Activated CD8-positive, alpha-beta memory T cell treated with anti-CD3 and anti-CD28 coated beads, Interleukin-2, amount 50 U/mL, for 1 hour (primary cell): Measurements from ENCODE around the gene CCDC69.
"Not testable (repeated sequence)": the region's sequence is repeated elsewhere in the genome, so short reads cannot be mapped to it uniquely, and the experiment has no call there.

ENCODE experiments used
- DNase-seq: peaks from one replicate; pipeline ENCODE4 v3.0.0-alpha.2; 2020; ENCODE audit errors: extremely low read depth

CCDC69 gene, protein sequence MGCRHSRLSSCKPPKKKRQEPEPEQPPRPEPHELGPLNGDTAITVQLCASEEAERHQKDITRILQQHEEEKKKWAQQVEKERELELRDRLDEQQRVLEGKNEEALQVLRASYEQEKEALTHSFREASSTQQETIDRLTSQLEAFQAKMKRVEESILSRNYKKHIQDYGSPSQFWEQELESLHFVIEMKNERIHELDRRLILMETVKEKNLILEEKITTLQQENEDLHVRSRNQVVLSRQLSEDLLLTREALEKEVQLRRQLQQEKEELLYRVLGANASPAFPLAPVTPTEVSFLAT

GRCh38 chr5:151223447-151224264 lies at the start of gene CCDC69:
Gene CCDC69 (minus strand): TSS chr5:151224092. CDS start chr5:151223970, 122 bp downstream.
- DNase-seq, result no peak

- no peak for DNase-seq
Measured at GRCh38 chr5:151271336-151271735, 47.4 kb upstream of the CCDC69 start.

DNA sequence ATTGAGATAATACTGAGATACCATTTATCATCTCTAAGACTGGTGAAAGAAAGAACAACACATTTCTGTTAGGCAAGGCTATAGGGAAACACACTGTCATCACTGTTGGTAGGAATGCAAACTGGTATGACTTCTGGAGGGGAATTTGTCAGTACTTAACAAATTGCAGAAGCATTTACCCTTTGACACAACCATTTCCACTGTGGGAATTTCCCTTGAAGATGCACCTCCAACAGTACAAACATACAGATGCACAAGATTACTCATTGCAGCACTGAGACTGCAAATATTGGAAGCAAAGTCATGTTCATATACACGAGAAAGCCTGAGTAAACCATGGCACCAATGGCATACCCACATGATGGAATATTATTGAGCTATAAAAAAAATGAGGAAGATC lies 46.7 kb upstream of the CCDC69 start:
- DNase-seq, result no peak

DNA sequence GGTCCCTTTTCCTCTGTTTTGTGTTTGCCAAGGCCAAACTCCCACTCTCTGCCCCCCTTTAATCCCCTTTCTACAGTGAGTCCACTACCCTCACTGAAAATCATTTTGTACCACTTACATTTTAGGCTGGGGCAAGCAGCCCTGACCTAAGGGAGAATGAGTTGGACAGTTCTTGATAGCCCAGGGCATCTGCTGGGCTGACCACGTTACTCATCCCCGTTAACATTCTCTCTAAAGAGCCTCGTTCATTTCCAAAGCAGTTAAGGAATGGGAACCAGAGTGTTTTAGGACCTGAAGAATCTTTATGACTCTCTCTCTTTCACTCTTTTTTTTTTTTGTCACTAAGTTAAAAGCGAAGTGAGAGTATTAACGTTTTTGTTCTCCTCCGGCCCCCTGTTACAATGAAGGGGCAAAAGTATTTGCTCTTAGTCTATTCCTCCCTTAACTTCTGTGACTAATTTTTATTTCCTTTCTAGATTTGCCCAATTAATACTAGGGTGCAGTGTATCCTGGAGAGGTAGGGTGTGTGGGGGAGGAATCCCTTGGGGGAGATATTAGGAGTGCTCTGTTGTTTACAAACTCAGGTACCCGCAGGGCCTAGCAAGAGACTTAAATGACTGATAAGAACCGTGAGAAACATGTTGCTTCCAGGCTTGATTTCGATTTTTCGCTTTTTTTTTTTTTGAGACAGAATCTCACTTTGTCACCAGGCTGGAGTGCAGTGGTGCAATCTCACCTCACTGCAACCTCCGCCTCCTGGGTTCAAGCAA lies 43.8 kb upstream of the CCDC69 start:
- no peak for DNase-seq

DNA sequence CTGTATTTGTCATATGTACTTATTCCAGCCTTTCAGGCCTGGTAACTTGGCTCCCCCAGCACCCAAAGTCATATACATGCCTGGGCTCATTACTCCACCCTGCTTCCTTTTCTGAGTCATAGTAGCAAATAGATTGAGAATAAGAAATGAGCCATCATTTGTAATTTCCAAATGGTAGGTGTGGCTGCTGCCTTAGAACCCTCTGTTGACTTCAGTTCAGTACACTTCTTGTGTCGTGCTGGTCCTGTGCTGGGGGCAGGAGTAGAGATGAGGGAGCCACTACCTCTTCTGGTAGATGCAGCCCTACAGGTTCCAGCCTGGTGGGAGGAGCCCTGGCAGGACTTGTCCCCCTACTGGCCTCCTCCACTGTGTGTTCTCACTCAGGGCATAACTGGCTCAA lies 40.2 kb upstream of the CCDC69 start:
- no peak for DNase-seq

GRCh38 chr5:151262532-151262931 lies 38.6 kb upstream of the CCDC69 start:
- no peak for DNase-seq

- DNase-seq, result no peak
Measured at GRCh38 chr5:151259931-151260330, 36.0 kb upstream of the CCDC69 start.

- DNase-seq, result no peak
Measured at GRCh38 chr5:151258816-151259215, 34.9 kb upstream of the CCDC69 start.

GRCh38 chr5:151258201-151258611 lies 34.3 kb upstream of the CCDC69 start:
- DNase-seq, result no peak

DNA sequence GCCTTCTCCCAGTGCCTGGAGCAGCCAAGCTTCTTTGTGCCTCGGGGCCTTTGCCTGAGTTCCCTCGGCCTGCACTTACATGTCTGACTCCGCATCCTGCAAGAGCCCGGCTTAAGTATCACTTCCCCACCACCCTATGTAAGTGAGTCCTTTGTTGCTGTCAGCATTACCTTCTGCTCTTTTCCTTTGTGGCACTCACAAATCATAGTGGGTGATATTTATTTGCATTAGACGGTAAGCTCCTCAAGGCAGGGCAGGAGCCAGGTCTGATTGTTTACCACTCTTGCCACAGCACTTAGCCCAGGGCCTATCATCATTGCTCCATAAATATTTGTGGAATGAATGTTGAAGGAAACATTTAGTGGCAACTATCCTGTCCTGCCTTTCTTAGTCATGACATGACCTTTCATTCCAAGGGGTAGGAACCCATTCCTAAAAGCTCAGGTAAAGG lies 33.9 kb upstream of the CCDC69 start:
- DNase-seq, result no peak

- DNase-seq, result no peak
Measured at GRCh38 chr5:151255621-151256286, 31.9 kb upstream of the CCDC69 start.

- DNase-seq, result not testable (repeated sequence)
Measured at GRCh38 chr5:151254990-151255389, 31.1 kb upstream of the CCDC69 start.

DNA sequence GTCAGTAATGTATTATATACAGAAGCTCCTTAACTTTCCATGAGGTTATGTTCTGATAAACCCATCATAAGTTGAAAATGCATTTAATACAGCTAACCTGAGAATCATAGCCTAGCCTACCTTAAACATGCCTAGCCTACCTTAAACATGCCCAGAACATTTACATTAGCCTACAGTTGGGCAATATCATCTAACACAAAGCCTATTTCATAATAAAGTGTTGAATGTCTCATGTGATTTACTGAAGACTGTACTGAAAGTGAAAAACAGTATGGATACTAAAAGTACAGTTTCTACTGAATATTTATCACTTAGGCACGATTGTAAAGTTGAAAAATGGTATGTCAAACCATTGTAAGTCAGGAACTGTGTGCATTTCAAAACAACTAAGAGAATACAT lies 30.7 kb upstream of the CCDC69 start:
- no peak for DNase-seq

- no peak for DNase-seq
Measured at GRCh38 chr5:151253605-151253950, 29.7 kb upstream of the CCDC69 start.

GRCh38 chr5:151252762-151253604 lies 29.1 kb upstream of the CCDC69 start, which contains the start of gene GM2A:
Gene GM2A (plus strand): TSS chr5:151253185. CDS start chr5:151253217, 32 bp downstream.
- peak; percentile 94 for DNase-seq

DNA sequence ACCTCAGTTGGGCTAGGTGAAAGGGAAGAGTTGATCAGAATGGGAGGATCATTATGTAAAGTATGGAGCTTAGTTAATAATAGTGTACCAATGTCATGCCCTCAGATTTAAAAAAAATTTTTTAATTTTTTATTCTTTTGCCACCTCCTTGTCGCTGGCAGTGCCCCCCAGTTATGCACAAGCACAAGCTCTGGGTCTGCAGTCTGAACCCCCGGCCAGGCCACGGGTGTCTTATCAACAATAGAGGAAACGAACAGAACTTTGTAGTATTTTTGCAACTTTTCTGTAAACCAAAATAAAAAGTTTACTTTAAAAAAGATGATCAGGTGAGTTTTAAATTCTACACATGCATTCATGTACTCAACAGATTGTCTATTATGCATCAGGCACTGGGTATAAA lies 27.7 kb upstream of the CCDC69 start:
- DNase-seq, result no peak

- DNase-seq, result no peak
Measured at GRCh38 chr5:151251001-151251551, 27.2 kb upstream of the CCDC69 start.

- DNase-seq, result no peak
Measured at GRCh38 chr5:151250346-151251000, 26.6 kb upstream of the CCDC69 start.

- no peak for DNase-seq
Measured at GRCh38 chr5:151249281-151249680, 25.4 kb upstream of the CCDC69 start.

DNA sequence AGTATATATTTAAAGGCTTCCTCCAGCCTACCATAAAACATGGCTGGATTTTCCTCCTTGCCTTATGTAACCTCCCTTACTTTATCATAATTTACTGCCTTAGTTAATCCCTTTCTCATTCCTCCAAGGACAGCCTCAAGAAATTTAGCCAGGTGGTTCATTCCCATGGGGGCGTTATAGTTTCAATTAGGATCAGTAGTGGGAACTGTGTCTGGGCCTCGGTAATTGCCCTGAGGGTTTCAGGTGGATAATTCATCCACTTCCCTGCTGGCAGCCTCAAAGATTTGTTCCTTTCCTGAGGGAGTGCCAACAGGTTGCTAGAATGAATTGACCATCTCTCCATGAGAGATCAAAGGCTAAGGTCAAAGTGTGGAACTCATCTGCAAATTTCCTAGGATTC lies 24.8 kb upstream of the CCDC69 start:
- DNase-seq, result no peak
